Fibroblast of skin of right quadriceps (primary cell): ENCODE data around the gene GABPA.

ENCODE experiments used
- DNase-seq: peaks from one replicate; pipeline ENCODE4 v3.0.0-alpha.2; 2013

Gene GABPA

DNA sequence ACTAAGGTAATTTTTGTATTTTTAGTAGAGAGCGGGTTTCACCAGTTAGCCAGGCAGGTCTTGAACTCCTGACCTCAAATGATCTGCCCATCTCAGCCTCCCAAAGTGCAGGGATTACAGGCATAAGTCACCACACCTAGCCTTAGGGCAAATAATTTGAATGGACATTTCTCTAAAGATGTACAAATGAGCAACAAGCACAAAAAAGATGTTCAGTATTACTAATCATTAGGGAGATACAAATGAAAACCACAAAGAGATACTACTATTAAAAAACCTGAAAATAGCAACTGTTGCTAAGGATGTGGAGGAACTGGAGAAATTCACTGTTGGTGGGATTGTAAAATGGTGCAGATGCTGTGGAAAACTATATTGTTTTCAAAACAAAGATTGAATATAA is 79.1 kb downstream of the GABPA start:
- no peak for DNase-seq

GRCh38 chr21:25818121-25818520 is 83.3 kb downstream of the GABPA start:
- no peak for DNase-seq

- no peak for DNase-seq
Measured at GRCh38 chr21:25818551-25818950, 83.8 kb downstream of the GABPA start.
